Left lung (tissue), 10 donors: Measurements from ENCODE around the gene FOLR2. TPM values are rescaled to one million over a fixed set of nuclear protein-coding genes. Genes with fewer than 3 reads are reported as not detected.
"Not testable (repeated sequence)": the region's sequence is repeated elsewhere in the genome, so short reads cannot be mapped to it uniquely, and the experiment has no call there.

Source experiments
- ATAC-seq: fragments of 200-7000 bp; cut with Tn5 transposase; one replicate; pipeline ENCODE4 v1.9.1; 2020; ENCODE audit warnings: moderate library complexity
- DNase-seq, 4 donors: peaks; one replicate each; pipeline ENCODE4 v3.0.0-alpha.2; 2013 to 2020
- H3K27ac ChIP-seq, 2 donors: fragments of 200-600 bp; sonication (generic) in 1 of 2; one replicate each; pipeline versions ENCODE4 v1.5.0 to v1.8.0; 2020 to 2021
- H3K27me3 ChIP-seq, 2 donors: fragments of 200-600 bp; sonication (generic) in 1 of 2; one replicate each; pipeline versions ENCODE4 v1.5.0 to v1.8.0; 2020 to 2021
- H3K36me3 ChIP-seq, 2 donors: fragments of 200-600 bp; sonication (generic) in 1 of 2; one replicate each; pipeline versions ENCODE4 v1.5.0 to v1.8.0; 2020 to 2021
- H3K4me1 ChIP-seq, 2 donors: fragments of 200-600 bp; one replicate each; pipeline ENCODE4 v1.8.0; 2021
- H3K4me3 ChIP-seq, 2 donors: fragments of 200-600 bp; sonication (generic) in 1 of 2; one replicate each; pipeline versions ENCODE4 v1.5.0 to v1.8.0; 2020 to 2021; ENCODE audit warnings: mild to moderate bottlenecking in 1 of 2
- H3K9me3 ChIP-seq, 2 donors: fragments of 200-600 bp; sonication (generic) in 1 of 2; one replicate each; pipeline versions ENCODE4 v1.5.0 to v1.8.0; 2020 to 2021
- intact Hi-C, 2 donors: fragments of 100-400 bp; cut with DNase I; formaldehyde crosslinking; loops; one replicate each; pipeline versions ENCODE4 v1.11.2 to v1.14.2; 2022
- polyA plus RNA-seq, 6 donors: library from polyadenylated mRNA; unstranded; fragments of 120-200 nt; gene quantifications; one replicate each; pipeline ENCODE4 v1.2.1, GENCODE V29; 2013; ENCODE audit not compliant: insufficient read length in 6 of 6
- total RNA-seq, 2 donors: library from RNA; stranded (reverse); fragmentation: NEBNext Ultra II Directional; extraction: Animal tissue kit (Norgen Biotek cat#: 25700); gene quantifications; one replicate each; pipeline ENCODE4 v1.2.1, GENCODE V29; 2021
- TF ChIP-seq, protein P1 (sequence below), 2 donors: fragments of 200-600 bp; sonication (generic) in 1 of 2; IDR thresholded peaks; one replicate each; pipeline versions ENCODE4 v1.5.0 to v1.8.0; 2021; ENCODE audit warnings: antibody characterized with exemption in 2 of 2
- donor health status: DM: no; HTN: yes; CAD: no.
- donor health status: DM: no; HTN: no; CAD: no.

Gene FOLR2
- total and polyA plus RNA-seq, 8 donors = 14.5 to 50.2 (median 17.8) TPM

DNA sequence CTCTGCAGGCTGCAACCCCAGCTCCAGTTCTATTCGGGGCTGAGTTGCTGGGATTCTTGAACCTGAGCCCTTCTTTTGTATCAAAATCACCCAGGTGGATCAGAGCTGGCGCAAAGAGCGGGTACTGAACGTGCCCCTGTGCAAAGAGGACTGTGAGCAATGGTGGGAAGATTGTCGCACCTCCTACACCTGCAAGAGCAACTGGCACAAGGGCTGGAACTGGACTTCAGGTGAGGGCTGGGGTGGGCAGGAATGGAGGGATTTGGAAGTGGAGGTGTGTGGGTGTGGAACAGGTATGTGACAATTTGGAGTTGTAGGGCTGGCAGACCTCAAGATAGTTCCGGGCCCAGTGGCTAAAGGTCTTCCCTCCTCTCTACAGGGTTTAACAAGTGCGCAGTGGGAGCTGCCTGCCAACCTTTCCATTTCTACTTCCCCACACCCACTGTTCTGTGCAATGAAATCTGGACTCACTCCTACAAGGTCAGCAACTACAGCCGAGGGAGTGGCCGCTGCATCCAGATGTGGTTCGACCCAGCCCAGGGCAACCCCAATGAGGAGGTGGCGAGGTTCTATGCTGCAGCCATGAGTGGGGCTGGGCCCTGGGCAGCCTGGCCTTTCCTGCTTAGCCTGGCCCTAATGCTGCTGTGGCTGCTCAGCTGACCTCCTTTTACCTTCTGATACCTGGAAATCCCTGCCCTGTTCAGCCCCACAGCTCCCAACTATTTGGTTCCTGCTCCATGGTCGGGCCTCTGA, 20.9 kb upstream of the FOLR2 start:
- TF ChIP-seq, protein P1, sequence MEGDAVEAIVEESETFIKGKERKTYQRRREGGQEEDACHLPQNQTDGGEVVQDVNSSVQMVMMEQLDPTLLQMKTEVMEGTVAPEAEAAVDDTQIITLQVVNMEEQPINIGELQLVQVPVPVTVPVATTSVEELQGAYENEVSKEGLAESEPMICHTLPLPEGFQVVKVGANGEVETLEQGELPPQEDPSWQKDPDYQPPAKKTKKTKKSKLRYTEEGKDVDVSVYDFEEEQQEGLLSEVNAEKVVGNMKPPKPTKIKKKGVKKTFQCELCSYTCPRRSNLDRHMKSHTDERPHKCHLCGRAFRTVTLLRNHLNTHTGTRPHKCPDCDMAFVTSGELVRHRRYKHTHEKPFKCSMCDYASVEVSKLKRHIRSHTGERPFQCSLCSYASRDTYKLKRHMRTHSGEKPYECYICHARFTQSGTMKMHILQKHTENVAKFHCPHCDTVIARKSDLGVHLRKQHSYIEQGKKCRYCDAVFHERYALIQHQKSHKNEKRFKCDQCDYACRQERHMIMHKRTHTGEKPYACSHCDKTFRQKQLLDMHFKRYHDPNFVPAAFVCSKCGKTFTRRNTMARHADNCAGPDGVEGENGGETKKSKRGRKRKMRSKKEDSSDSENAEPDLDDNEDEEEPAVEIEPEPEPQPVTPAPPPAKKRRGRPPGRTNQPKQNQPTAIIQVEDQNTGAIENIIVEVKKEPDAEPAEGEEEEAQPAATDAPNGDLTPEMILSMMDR (IDR thresholded peaks at IDR 0.05) = no peak
- DNase-seq (no peak), ATAC-seq (no peak)
- H3K36me3 ChIP-seq = no peaks in the 10 kb centered on the region
- H3K4me1 ChIP-seq = no peaks in the 10 kb centered on the region
- H3K27me3 ChIP-seq = no peaks in the 10 kb centered on the region
- no peaks in the 10 kb centered on the region for H3K9me3 ChIP-seq
- H3K27ac ChIP-seq = no peak overlapping the region
- intact Hi-C loops = no loop called here
- H3K4me3 ChIP-seq = no peak overlapping the region

DNA sequence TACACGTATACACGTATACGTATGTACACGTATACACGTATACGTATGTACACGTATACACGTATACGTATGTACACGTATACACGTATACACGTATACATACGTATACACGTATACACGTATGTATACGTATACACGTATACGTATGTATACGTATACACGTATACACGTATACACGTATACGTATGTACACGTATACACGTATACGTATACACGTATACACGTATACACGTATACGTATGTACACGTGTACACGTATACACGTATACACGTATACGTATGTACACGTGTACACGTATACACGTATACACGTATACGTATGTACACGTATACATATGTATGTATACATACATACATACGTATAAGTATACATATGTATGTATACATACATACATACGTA, 15.1 kb upstream of the FOLR2 start:
- H3K4me1 ChIP-seq, ATAC-seq, DNase-seq, H3K9me3 ChIP-seq, H3K27ac ChIP-seq, H3K27me3 ChIP-seq, intact Hi-C loops, H3K36me3 ChIP-seq, H3K4me3 ChIP-seq: not testable (repeated sequence)

DNA sequence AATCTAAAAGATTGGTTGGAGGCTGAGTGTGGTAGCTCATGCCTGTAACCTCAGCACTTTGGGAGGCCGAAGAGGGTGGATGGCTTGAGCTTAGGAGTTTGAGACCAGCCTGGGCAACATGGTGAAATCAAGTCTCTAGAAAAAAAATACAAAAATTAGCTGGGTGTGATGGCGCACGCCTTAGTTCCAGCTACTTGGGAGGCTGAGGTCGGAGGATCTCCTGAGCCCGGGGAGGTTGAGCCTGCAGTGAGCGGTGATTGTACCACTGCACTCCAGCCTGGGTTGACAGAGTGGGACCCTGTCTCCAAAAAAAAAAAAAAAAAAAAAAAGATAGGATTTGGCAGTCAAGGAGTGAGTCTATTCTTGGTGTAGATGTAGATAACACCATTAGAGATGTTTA, 14.0 kb upstream of the FOLR2 start:
- H3K4me3 ChIP-seq = no peak overlapping the region
- ATAC-seq (no peak), DNase-seq (no peak)
- H3K4me1 ChIP-seq = peaks cover 0 to 3% of the 10 kb centered on the region in 2 donors
- intact Hi-C loops = no loop called here
- TF ChIP-seq, protein P1 (IDR thresholded peaks at IDR 0.05) = no peak
- no peak overlapping the region for H3K27ac ChIP-seq
- H3K36me3 ChIP-seq = no peaks in the 10 kb centered on the region
- no peaks in the 10 kb centered on the region for H3K27me3 ChIP-seq
- no peaks in the 10 kb centered on the region for H3K9me3 ChIP-seq

DNA sequence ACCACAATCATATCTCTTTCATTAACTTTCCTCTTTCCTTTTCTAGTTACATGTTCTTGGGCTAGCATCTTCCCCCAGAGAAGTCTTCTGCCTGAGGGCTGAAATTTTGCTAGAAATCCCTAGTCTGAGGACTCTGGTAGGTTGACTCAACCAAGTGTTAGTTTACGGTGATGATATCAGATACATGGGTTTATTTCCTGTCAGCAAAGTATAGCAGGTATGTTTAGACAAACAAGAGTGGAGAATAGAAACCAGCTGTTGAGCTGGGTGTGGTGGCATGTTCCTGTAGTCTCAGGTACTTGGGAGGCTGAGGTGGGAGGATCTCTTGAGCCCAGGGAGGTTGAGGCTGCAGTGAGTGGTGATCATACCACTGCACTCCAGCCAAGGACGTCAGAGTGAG, 13.4 kb upstream of the FOLR2 start:
- Histone ChIP-seq H3K9me3 (no peaks in the 10 kb centered on the region), H3K4me3 (no peak overlapping the region), H3K27me3 (no peaks in the 10 kb centered on the region), H3K36me3 (no peaks in the 10 kb centered on the region), H3K27ac (no peak overlapping the region), H3K4me1 (peaks cover 0 to 8% of the 10 kb centered on the region in 2 donors)
- TF ChIP-seq, protein P1 (IDR thresholded peaks at IDR 0.05) = no peak
- intact Hi-C loops = no loop called here
- ATAC-seq (no peak), DNase-seq (no peak)

DNA sequence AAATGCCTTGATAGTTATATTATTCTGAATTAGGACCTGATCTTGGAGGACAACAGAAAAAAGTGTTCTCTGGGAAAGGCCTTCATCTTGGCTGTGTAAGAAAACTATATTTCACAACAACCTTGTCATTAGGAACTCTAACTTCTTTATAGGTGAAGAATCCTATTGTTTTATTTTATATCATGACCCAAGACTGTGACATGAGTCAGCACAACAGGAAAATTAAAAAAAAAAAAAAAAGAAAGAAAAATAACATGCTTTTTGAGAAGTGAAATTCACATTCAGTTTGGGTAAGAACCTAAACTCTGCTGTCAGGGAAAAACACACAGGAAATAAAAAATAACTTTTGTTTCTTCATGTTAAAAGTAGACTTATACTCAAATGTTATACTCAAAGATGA, 11.7 kb upstream of the FOLR2 start:
- ATAC-seq = no peak
- no peak for DNase-seq
- no peaks in the 10 kb centered on the region for H3K27me3 ChIP-seq
- no peak overlapping the region for H3K27ac ChIP-seq
- no peaks in the 10 kb centered on the region for H3K36me3 ChIP-seq
- peaks cover 0 to under 1% of the 10 kb centered on the region in 2 donors for H3K9me3 ChIP-seq
- intact Hi-C loops = no loop called here
- H3K4me3 ChIP-seq = no peak overlapping the region
- H3K4me1 ChIP-seq = peaks cover 0 to 13% of the 10 kb centered on the region in 2 donors
- TF ChIP-seq, protein P1 (IDR thresholded peaks at IDR 0.05) = no peak

DNA sequence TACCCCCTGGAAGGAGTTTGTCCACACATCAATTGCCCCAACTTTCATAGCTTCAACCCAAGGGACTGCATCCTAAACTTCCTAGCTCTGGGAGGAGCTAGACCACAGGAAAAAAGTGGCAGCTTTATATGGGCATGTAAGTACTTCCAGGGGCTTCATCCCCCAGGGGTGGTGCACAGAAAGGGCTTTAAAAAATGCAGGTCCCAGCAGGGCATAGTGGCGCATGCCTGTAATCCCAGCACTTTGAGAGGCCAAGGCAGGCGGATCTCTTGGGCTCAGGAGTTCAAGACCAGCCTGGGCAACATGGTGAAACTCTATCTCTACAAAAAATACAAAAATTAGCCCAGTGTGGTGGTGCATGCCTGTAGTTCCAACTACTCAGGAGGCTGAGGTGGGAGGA, 9.8 kb upstream of the FOLR2 start:
- H3K27me3 ChIP-seq, intact Hi-C loops, DNase-seq, H3K36me3 ChIP-seq, H3K4me3 ChIP-seq, H3K27ac ChIP-seq, H3K9me3 ChIP-seq, ATAC-seq: not testable (repeated sequence)
- peaks cover 0 to 13% of the 10 kb centered on the region in 2 donors for H3K4me1 ChIP-seq
